IPS-18a (cell line): Measurements from ENCODE around the gene NXN.

Source experiments
- H3K27ac ChIP-seq: one replicate; pipeline ENCODE4 v1.5.1; 2013; ENCODE audit warnings: low read length
- H3K27me3 ChIP-seq: one replicate; pipeline ENCODE4 v1.6.1; 2013; ENCODE audit warnings: mild to moderate bottlenecking, low read length; ENCODE audit not compliant: control insufficient read depth, insufficient read depth
- H3K36me3 ChIP-seq: one replicate; pipeline ENCODE4 v1.6.1; 2013; ENCODE audit warnings: low read depth, low read length; ENCODE audit not compliant: control insufficient read depth
- H3K4me1 ChIP-seq: one replicate; pipeline ENCODE4 v1.6.1; 2013; ENCODE audit warnings: low read depth, low read length; ENCODE audit not compliant: control insufficient read depth
- H3K4me3 ChIP-seq: one replicate; pipeline ENCODE4 v1.5.1; 2013; ENCODE audit warnings: low read length
- H3K9ac ChIP-seq: one replicate; pipeline ENCODE4 v1.6.1; 2013; ENCODE audit warnings: mild to moderate bottlenecking, low read length, moderate library complexity
- H3K9me3 ChIP-seq: one replicate; pipeline ENCODE4 v1.6.1; 2013; ENCODE audit warnings: low read depth, low read length; ENCODE audit not compliant: control insufficient read depth

NXN gene

GRCh38 chr17:923633-924032, 55.9 kb downstream of the NXN start:
- H3K27me3 ChIP-seq: no peaks in the 10 kb centered on the region
- no peak overlapping the region for H3K9ac ChIP-seq
- peak overlapping the region; percentile 39 for H3K27ac ChIP-seq
- H3K4me1 ChIP-seq: peaks cover 16% of the 10 kb centered on the region
- H3K4me3 ChIP-seq: no peak overlapping the region
- H3K9me3 ChIP-seq: no peaks in the 10 kb centered on the region
- H3K36me3 ChIP-seq: no peaks in the 10 kb centered on the region

DNA sequence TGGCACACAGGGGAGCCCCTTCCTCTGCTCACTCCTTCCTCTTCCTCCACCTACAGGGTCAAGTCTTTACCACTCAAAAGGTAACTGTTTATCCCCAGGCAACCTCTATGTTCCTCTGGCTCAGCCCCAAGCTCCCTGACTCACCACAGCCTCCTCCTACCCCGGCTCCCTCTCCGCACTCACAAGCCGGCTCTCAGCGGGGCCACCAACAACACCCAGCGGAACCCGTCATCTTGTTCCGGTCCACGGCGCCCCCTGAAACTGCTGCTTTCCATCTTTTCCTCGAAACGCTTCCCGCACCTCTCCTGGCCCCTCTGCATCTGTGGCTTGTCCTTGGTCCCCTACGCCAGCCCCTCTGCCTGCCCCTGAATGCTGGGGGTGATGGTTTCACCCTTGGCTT, 58.4 kb downstream of the NXN start:
- Histone ChIP-seq H3K36me3 (no peaks in the 10 kb centered on the region), H3K9ac (no peak overlapping the region), H3K4me3 (no peak overlapping the region), H3K9me3 (no peaks in the 10 kb centered on the region), H3K4me1 (peaks cover 10% of the 10 kb centered on the region), H3K27ac (no peak overlapping the region), H3K27me3 (no peaks in the 10 kb centered on the region)

DNA sequence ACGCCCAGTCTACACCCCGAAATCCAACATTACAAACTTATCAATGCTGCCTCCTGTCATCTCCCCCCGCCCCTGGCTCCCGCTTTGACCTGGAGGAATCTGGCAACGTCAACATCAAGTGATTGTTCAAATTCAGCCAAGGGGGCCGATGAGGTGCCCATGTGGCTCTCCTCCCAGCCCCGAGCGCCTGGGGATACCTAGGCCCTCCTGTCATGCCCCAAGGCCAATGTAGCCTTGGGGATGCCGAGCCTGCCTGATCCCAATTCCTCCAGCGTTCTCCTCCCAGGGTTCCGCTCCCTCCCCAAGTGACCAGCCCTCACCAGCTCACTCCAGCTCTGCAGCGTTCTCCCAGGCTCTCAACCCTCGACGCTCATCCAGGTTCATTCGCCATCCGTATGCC, 59.4 kb downstream of the NXN start:
- no peaks in the 10 kb centered on the region for H3K27me3 ChIP-seq
- H3K4me3 ChIP-seq: no peak overlapping the region
- H3K9me3 ChIP-seq: no peaks in the 10 kb centered on the region
- H3K4me1 ChIP-seq: peaks cover 20% of the 10 kb centered on the region
- H3K36me3 ChIP-seq: no peaks in the 10 kb centered on the region
- H3K27ac ChIP-seq: no peak overlapping the region
- H3K9ac ChIP-seq: no peak overlapping the region

DNA sequence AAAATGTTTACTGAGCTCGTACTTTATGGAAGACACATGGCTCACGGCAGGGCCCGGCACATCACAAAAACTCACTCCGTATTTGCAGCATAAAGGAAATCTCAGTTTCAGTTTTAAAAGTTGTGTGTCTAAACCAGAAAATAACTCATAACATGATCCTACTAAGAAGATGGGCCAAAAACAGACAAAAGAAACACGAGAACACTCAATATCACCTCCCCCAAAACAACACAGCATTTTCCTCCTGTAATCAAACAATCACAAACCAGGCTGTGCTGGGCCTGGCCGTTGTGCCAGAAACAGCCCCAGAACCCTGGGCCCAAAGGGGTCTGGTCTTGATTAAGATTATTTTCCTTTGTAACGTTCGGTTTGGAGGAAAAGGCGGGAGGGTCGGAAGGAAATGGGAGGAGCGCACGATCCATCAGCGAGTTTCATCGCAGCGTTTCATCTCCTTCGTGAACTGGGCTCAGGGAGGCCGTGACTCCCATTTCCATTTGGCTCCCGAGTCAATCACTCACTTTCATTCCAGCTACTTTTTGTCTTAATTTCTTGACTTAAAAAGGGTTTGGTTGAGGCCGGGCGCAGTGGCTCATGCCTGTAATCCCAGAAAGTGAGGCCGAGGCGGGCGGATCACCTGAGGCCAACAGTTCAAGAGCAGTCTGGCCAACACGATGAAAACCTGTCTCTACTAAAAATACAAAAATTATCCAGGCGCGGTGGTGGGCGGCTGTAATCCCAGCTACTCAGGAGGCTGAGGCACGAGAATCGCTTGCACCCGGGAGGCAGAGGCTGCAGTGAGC, 61.4 kb downstream of the NXN start:
- H3K9me3 ChIP-seq: no peaks in the 10 kb centered on the region
- H3K9ac ChIP-seq: no peak overlapping the region
- no peaks in the 10 kb centered on the region for H3K27me3 ChIP-seq
- no peak overlapping the region for H3K4me3 ChIP-seq
- peak overlapping the region; percentile 14 for H3K27ac ChIP-seq
- H3K4me1 ChIP-seq: peaks cover 11% of the 10 kb centered on the region
- H3K36me3 ChIP-seq: no peaks in the 10 kb centered on the region

GRCh38 chr17:917391-917811, 62.2 kb downstream of the NXN start:
- Histone ChIP-seq H3K36me3 (no peaks in the 10 kb centered on the region), H3K4me1 (peaks cover 11% of the 10 kb centered on the region), H3K27ac (no peak overlapping the region), H3K9me3 (no peaks in the 10 kb centered on the region), H3K27me3 (no peaks in the 10 kb centered on the region), H3K9ac (no peak overlapping the region), H3K4me3 (no peak overlapping the region)

DNA sequence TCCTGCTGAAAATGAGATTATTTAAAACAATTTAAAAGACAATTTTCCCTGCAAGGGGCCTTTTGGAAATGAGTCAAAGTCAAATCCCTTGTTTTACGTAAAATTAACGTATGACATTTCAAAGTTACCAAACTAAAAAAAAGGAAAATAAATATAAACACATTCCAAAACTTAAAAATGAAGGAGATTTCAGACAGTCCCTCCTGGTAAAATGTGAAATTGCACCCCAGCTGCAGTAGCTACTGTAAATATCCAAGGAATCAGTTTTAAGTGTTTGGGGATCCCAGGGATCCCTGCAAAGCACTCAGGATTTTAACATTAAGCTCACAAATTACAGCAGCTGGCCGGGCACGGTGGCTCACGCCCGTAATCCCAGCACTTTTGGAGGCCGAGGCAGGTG, 63.3 kb downstream of the NXN start:
- no peaks in the 10 kb centered on the region for H3K9me3 ChIP-seq

DNA sequence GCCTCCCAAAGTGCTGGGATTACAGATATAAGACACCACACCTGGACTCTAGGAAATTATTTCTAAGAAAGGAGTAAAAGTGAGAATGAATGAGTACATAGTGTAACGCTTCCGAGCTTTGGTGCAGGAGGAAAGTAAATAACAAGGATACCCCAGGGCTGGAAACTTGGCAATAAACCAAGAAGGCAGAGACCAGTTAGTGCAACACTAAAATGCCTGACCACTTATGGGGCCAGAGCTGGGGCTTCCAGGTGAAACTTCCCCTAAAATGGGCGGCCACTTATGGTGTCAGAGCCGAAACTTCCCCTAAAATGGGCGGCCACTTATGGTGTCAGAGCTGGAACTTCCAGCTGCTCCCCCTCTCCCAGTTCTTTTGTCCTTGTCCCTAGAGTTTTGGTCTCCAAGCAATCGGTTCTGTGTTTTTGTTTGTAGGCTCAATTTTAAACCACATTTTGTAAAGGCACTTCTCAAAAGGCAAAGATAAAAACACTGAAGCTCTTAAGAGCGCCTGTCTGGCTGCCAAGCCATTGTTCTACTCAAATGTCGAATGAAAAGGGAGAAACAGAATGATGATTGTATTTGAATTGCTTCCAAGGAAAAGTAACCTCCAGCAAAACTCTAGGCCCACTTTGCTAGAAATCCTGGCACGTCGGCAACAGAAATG, 63.9 kb downstream of the NXN start:
- Histone ChIP-seq H3K9me3 (no peaks in the 10 kb centered on the region), H3K27me3 (no peaks in the 10 kb centered on the region), H3K4me3 (no peak overlapping the region), H3K36me3 (no peaks in the 10 kb centered on the region), H3K9ac (peak overlapping the region; percentile 38), H3K4me1 (peaks cover 14% of the 10 kb centered on the region), H3K27ac (peak overlapping the region; percentile 38)

More for the DNA sequence above, 63.3 kb downstream of the NXN start:
- H3K27ac ChIP-seq: peak overlapping the region; percentile 38
- no peaks in the 10 kb centered on the region for H3K36me3 ChIP-seq
- no peaks in the 10 kb centered on the region for H3K27me3 ChIP-seq
- H3K9ac ChIP-seq: peak overlapping the region; percentile 38
- peaks cover 11% of the 10 kb centered on the region for H3K4me1 ChIP-seq
- no peak overlapping the region for H3K4me3 ChIP-seq

DNA sequence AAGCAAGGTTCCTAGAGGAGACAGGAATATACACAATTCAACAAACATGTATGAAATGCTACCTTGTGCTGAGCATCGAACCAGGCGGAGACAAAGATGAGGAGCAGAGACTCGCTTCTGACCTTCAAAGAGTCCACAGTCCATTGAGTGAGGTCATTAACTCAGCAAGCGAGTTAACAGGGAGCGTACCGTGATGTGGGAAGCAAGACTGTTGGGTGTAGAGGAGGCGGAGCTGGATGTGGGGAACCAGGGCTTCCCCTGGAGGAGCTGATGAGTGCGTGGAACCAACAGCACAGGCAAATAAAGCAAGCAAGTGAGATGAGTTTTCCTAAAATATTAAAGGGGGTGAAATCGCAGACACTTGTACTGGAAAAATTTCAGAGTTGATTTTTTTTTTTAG, 65.0 kb downstream of the NXN start:
- H3K9me3 ChIP-seq: no peaks in the 10 kb centered on the region
- H3K27me3 ChIP-seq: no peaks in the 10 kb centered on the region
- H3K36me3 ChIP-seq: no peaks in the 10 kb centered on the region
- H3K27ac ChIP-seq: no peak overlapping the region
- no peak overlapping the region for H3K9ac ChIP-seq
- H3K4me1 ChIP-seq: peaks cover 17% of the 10 kb centered on the region
- no peak overlapping the region for H3K4me3 ChIP-seq

DNA sequence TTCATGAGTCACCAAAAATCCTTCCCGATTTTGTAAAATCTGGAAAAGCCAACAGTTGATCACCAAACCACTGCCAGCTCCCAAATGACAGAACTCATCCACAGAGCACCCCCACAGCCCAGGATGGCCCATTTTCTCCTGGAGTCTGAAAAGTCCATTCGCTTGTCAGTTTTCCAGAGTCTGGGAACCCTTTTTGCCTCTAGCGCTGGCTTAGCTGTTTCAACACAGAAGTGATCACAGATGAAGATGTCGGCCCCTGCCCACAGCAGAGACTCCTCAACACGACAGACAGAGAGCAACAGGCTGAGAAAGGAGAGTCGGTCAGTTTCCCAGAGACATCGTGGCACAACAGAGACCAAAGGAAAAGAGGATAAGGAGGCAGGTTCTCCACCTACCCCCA, 66.4 kb downstream of the NXN start:
- no peak overlapping the region for H3K9ac ChIP-seq
- no peak overlapping the region for H3K4me3 ChIP-seq
- H3K27me3 ChIP-seq: no peaks in the 10 kb centered on the region
- no peak overlapping the region for H3K27ac ChIP-seq
- no peaks in the 10 kb centered on the region for H3K36me3 ChIP-seq
- peaks cover 17% of the 10 kb centered on the region for H3K4me1 ChIP-seq
- no peaks in the 10 kb centered on the region for H3K9me3 ChIP-seq

- no peak overlapping the region for H3K4me3 ChIP-seq
- no peaks in the 10 kb centered on the region for H3K36me3 ChIP-seq
Measured at GRCh38 chr17:909642-910323, 69.8 kb downstream of the NXN start.

GRCh38 chr17:907725-908124, 71.9 kb downstream of the NXN start:
- Histone ChIP-seq H3K36me3 (no peaks in the 10 kb centered on the region), H3K4me3 (no peak overlapping the region), H3K4me1 (peaks cover 6% of the 10 kb centered on the region), H3K27me3 (no peaks in the 10 kb centered on the region), H3K9ac (no peak overlapping the region), H3K9me3 (no peaks in the 10 kb centered on the region), H3K27ac (no peak overlapping the region)

More at GRCh38 chr17:909642-910323, 69.8 kb downstream of the NXN start:
- H3K27me3 ChIP-seq: no peaks in the 10 kb centered on the region
- no peaks in the 10 kb centered on the region for H3K9me3 ChIP-seq
- H3K27ac ChIP-seq: no peak overlapping the region
- peaks cover 6% of the 10 kb centered on the region for H3K4me1 ChIP-seq
- H3K9ac ChIP-seq: no peak overlapping the region
